PFSK-1 (cell line): Measurements from ENCODE around the gene CTCF.

Experiments
- FOXP2 ChIP-seq: optimal IDR thresholded peaks from 2 replicates; pipeline ENCODE3; 2011; ENCODE audit warnings: borderline replicate concordance, control low read depth, inconsistent platforms; ENCODE audit not compliant: insufficient read depth; ENCODE audit errors: extremely low read length, extremely low read depth
- POLR2AphosphoS5 ChIP-seq: IDR thresholded peaks from 2 replicates; pipeline ENCODE4 v1.6.1; 2012; ENCODE audit warnings: low read depth, mild to moderate bottlenecking, control low read depth, low read length, moderate library complexity
- SIN3A ChIP-seq: IDR thresholded peaks from 2 replicates; pipeline ENCODE4 v1.6.1; 2012; ENCODE audit warnings: mild to moderate bottlenecking, low read length, moderate library complexity, borderline replicate concordance; ENCODE audit not compliant: insufficient read depth
- TAF1 ChIP-seq: IDR thresholded peaks from 2 replicates; pipeline ENCODE4 v1.6.1; 2012; ENCODE audit warnings: low read length, control low read depth, borderline replicate concordance; ENCODE audit not compliant: insufficient read depth
- TF ChIP-seq, protein P1 (sequence below), 2 experiments: IDR thresholded peaks; 2 replicates each; pipeline versions ENCODE4 v1.6.1 to v1.8.0; 2011 to 2012; ENCODE audit warnings: low read depth in 2 of 2, low read length in 2 of 2, control low read depth in 1 of 2, inconsistent platforms in 1 of 2, mild to moderate bottlenecking in 1 of 2, moderate library complexity in 1 of 2; ENCODE audit not compliant: insufficient read depth in 1 of 2

Gene CTCF

DNA sequence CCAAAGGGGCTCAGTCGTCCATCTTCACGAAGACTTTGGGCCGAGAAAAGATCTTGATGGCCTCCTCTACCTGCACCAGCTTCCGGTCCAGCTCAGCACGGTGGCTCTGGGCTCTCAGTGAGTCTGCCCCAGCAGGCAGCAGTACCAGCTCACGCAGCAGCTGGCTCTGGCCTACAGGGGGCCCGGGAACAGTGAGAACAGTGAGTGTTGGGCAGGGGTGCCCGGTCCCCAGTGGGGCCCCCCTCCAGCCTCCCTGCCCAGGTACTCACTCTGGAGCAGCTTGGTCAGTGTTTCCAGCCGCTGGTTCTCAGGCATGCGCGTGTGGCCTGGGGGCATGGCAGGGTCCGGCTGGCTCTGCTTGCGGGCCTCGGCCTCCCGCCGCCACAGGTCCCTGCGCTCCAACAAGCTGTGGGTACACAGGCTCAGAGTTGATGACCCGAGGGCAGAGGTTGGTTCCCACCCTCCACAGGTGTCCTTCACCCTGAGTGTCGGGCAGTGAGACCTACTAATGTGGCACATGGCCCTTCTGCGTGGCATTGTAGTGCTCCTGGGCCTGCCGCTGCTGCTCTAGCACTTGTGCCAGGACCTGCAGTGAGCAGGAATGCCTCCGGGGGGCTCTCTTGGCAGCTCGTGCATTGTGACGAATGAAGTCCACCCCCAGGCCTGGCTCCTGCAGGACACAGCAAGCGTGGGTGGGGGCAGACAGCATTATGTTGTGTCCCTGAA is 101.0 kb downstream of the CTCF start:
- TF ChIP-seq, protein P1, sequence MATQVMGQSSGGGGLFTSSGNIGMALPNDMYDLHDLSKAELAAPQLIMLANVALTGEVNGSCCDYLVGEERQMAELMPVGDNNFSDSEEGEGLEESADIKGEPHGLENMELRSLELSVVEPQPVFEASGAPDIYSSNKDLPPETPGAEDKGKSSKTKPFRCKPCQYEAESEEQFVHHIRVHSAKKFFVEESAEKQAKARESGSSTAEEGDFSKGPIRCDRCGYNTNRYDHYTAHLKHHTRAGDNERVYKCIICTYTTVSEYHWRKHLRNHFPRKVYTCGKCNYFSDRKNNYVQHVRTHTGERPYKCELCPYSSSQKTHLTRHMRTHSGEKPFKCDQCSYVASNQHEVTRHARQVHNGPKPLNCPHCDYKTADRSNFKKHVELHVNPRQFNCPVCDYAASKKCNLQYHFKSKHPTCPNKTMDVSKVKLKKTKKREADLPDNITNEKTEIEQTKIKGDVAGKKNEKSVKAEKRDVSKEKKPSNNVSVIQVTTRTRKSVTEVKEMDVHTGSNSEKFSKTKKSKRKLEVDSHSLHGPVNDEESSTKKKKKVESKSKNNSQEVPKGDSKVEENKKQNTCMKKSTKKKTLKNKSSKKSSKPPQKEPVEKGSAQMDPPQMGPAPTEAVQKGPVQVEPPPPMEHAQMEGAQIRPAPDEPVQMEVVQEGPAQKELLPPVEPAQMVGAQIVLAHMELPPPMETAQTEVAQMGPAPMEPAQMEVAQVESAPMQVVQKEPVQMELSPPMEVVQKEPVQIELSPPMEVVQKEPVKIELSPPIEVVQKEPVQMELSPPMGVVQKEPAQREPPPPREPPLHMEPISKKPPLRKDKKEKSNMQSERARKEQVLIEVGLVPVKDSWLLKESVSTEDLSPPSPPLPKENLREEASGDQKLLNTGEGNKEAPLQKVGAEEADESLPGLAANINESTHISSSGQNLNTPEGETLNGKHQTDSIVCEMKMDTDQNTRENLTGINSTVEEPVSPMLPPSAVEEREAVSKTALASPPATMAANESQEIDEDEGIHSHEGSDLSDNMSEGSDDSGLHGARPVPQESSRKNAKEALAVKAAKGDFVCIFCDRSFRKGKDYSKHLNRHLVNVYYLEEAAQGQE (IDR thresholded peaks at IDR 0.05; ENCODE audit: insufficient read depth in 1 of 2, low read depth in 2 of 2, low read length in 2 of 2), result no peak

DNA sequence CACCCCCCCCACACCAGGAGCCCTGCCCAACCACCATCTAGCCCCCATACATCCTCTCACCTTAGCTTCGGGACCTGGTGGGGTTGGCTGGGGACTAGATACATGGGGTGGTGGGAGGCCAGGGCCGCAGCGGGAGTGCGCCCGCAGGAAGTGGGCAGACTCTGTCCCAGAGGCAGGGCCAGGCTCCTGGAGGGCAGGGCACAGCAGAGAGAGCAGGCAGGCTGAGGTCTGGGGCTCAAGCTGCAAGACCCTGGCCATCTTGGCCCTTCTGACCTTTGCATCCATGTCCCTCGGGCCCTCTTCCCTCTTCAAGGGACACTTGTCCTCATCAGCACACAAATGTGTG is 101.5 kb downstream of the CTCF start:
- TF ChIP-seq, protein P1 (IDR thresholded peaks at IDR 0.05; ENCODE audit: insufficient read depth in 1 of 2, low read depth in 2 of 2, low read length in 2 of 2), result no peak
- TF ChIP-seq FOXP2 (no peak), POLR2AphosphoS5 (no peak), TAF1 (no peak), SIN3A (no peak)

DNA sequence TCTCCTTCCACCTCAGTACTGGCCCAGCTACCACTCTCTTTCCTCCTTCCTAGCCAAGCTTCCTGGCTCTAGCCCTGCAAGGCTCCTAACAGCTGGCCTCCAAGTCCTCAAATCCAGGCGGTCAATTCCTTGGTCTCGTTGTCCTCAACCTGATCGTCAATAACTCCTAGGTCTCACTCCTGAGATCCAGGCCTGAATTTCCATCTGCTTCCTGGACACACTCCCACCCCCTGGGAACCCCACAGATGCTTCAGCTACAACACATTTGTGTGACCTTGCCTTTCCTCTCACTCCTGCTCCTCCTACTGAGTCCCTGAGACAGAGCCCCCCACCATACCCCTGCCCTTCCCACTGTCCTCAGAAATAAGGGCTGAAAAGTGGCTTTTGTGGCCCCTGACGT is 101.9 kb downstream of the CTCF start:
- no peak for TF ChIP-seq TAF1
- TF ChIP-seq SIN3A, result no peak
- no peak for TF ChIP-seq POLR2AphosphoS5
- no peak for TF ChIP-seq FOXP2
- TF ChIP-seq, protein P1 (IDR thresholded peaks at IDR 0.05; ENCODE audit: insufficient read depth in 1 of 2, low read depth in 2 of 2, low read length in 2 of 2), result no peak

DNA sequence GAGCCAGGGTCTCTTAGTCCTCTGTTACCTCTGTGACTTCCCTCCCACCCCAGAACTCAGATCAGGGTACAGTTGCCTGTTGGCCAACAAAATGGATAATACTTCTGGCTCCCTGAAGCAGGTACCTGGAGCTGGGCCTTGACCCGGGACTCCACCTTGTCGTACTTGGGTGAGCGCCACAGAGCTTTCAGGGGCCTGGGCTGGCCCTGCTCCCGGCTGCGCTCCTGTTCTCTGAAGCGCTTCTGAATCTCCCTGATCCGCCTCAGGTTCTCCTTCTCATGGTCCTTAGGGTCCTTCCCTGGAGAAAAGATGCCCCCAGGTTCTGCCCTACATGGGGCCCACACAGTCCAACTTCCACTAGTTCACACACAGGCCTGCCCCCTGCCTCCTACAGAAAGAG is 102.5 kb downstream of the CTCF start:
- TF ChIP-seq FOXP2 (no peak), TAF1 (no peak), SIN3A (no peak), POLR2AphosphoS5 (no peak)
- TF ChIP-seq, protein P1 (IDR thresholded peaks at IDR 0.05; ENCODE audit: insufficient read depth in 1 of 2, low read depth in 2 of 2, low read length in 2 of 2), result no peak

DNA sequence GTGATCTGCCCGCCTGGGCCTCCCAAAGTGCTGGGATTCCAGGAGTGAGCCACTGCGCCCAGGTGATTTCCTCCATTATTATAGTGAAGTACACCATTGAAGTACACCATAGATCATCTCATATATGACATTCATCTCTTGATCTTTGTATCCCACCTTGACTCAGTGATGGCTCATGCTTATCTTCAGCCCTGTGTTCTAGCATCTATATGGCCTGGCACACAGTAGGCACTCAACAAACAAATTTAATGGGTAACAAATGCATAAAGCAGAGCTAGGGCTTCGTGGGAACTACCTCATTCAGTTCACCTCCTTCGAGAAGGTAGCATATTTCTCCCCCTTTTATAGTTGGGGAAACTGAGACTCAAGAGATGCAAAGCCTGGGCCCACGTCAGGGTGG is 103.3 kb downstream of the CTCF start:
- TF ChIP-seq, protein P1 (IDR thresholded peaks at IDR 0.05; ENCODE audit: insufficient read depth in 1 of 2, low read depth in 2 of 2, low read length in 2 of 2), result no peak
- TF ChIP-seq SIN3A, result no peak
